GM21576 (cell line): ENCODE results near the gene AUTS2.

Experiments used
- ATAC-seq: cut with Tn5 transposase; IDR thresholded peaks from one replicate; pipeline ENCODE4 v1.9.1; 2021; ENCODE audit warnings: mild to moderate bottlenecking, moderate library complexity; ENCODE audit not compliant: unreplicated experiment

The AUTS2 gene

DNA sequence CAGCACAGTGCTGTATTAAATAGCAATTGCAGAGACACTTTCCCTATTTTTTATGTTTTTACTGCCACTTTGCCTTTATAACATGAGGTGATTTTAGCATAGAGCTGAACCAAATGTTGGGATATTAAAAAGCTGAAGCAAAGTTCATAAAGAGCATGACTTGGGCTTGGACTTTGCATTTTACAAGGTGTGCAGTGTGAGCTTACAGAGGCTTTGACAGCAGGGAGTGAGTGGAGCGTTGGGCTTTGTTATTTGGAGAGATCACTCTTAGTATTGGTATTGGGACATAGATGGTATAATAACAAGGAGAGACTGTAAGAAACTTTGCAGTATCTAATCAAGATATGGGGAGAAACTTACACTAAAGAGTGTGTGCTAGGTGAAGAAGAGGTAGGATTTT, 449.1 kb downstream of the AUTS2 start:
- no peak for ATAC-seq

DNA sequence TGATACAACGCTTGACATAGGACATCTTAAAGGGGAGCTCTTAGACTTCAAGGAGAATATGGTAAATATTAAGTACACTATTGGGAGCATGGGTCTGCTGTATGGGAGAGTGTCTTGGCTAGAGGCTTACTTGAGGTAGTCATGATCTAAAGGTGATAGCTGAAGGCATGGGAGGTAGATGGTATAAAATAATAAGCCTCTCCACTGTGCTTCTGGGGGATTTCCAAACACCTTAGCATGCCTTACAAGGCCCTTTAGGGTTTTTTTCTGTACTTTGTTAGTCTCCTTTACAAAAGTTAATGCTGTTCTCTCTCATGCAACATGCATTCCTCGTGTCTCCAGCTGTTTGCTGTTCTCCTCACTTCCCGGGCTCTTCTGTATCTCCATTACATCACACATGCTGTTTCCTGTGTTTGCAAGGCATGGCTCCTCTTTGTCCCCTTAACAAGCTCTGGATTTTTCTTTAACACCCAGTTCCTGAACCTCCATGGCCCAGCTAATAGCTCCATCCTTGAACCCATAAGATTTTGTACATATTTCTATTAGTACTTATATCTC, 449.7 kb downstream of the AUTS2 start:
- no peak for ATAC-seq

DNA sequence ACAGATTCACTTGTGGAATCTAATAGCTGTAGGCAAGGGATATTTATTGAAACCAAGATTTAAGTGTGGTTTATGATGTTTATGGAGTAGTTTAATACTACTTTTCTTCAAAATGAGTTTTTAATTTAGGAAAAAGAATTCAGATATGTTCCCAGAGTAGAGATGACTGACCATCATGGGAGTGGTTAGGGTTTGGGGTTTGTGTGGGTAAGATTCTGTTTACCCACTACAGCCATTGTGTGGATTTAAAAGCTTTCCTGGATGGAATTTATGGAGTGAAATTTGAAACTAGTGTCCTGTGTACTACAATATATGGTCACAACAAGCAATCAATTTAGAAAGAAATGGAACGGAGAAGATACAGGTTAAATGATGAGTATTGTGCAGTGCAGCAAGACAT, 453.5 kb downstream of the AUTS2 start:
- ATAC-seq: no peak

DNA sequence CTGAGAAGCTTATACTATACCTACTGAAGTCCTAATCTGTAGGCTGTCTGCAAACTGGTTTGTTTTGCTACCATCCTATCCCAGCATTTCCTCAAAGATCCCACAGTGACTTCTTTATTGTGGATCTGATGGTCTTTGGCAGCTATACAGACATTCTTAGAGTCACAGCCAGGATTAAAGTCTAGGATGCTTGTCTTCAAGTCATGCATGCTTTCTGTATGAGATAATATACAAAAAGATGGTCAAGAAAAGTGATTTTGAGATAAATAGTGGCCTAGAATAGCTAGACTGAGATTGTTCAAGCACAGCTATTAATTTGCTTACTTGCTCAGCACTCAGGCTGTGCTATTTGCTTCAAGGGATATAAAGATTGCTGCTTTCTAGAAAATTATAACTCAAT, 454.4 kb downstream of the AUTS2 start:
- ATAC-seq: no peak

DNA sequence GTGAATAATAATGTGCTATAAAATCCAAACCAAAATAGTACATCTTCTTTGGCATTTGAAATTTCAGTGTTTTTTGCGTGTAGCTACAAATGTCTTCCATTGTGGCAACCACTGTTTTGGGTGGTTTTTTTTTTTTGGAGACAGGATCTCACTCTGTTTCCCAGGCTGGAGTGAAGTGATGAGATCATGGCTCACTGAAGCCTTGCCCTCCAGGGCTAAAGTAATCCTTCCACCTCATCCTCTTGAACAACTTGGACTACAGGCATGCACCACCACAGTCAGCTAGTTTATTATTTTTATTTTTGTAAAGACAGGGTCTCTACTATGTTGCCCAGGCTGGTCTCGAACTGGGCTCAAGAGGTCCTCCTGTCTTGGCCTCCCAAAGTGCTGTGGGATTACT, 455.1 kb downstream of the AUTS2 start:
- ATAC-seq: no peak

DNA sequence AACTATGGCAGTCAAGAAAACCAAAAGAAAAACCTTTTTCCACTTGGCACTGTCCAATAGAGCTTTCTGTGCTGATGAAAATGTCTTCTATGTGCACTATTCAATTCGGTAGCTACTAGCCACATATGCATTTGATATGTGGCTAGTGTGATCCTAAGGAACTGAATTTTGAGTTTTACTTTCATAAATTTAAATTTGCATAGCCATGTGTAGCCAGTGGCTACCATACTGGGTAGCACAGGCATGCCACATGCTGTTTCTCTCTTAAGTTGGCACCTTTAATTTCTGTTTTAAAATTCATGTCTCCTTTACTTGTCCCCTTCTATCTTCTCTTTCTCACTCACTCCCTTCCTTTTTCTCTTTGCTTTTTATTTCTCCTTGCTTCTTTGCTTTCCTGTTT, 455.7 kb downstream of the AUTS2 start:
- no peak for ATAC-seq

DNA sequence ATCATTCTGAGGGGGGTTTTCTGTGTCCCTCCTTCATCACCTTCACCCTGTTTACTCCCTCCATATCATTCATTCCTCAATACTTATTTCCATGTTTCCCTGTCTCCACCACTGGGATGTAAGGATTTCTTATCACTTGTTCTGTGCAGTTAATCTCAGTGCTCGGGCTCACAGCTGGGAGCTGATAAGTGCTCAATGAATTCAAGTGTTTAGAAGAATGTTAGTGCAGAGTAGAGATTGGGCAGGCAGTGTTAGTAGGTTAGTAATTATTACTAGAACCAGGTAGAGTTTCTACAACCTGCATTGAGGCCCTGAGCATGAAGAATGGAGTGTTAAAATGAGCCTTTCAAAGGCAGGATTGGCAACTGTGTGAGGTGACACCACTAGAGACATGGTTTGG, 458.1 kb downstream of the AUTS2 start:
- ATAC-seq: no peak

DNA sequence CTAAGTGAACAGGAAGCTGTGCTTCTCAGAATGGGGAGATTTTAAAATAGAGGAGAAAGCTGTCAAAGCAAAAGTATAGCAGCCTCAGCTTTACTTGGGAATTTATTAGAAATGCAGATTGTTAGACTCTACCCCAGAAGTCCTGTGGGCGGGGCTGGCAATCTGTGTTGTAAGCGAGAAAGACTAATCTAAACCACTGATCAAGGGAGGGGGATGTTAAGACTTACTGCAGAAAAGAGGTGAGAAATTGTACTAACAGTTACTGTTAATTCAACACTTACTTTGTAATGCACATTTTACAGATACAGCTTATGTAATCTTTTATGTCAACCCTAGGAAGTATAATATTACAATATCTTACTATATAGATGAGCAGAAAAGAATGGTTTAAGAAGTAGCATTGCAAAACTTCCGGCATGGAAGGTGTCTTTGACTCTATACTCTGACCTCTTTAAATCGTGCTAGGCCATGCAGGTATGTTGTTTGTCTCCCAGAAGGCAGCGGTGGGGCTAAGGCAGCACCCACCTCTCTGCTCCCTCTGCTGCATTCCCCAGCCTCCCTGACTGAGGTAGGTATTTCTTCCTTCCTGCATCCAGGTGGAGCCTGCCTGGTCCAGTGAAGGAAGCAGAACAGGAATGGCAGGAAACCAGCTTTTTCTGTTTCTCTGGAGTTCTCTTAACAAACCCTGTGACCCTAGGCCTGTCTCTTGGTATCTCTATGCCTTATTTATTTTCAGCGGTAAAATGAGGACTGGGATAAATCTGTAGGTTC, 462.2 kb downstream of the AUTS2 start:
- ATAC-seq: no peak

DNA sequence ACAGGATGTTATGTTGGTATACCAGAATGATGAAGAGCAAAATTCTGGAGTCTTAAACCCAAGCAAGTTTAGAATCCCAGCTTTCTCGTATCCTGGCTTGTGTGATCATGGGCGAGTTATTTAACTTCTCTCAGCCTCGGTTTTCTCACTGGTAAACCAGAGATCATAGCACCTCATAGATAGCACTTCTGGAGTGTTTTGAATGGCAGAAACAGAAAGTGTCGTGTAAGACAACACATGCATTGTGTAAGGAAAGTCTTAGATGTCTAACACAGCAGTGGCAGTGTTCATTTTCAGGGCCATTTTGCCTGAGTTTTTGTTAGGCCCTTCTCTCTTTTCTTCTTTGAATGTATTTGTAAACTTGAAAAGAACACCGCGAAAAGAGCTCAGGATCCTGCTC, 465.1 kb downstream of the AUTS2 start:
- ATAC-seq: no peak

DNA sequence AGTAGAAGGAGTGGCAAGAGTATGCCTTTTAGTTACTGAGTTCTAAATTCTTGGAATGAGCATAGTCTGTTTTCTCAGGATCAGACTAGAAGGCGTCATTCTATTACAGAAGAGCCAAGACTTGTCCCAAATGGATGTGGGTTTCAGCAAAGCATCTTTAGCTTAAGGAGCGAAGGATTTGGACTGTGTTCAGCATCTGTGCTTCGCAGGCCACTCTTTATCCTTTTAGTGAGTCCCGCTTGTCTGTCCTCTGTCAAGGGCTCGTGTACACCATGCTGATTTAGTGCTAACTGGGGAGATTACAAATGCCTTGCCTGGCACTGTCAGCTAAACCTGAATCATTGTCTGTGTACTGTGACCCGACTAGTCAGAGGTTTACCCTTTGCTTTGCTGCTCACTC, 465.7 kb downstream of the AUTS2 start:
- no peak for ATAC-seq

DNA sequence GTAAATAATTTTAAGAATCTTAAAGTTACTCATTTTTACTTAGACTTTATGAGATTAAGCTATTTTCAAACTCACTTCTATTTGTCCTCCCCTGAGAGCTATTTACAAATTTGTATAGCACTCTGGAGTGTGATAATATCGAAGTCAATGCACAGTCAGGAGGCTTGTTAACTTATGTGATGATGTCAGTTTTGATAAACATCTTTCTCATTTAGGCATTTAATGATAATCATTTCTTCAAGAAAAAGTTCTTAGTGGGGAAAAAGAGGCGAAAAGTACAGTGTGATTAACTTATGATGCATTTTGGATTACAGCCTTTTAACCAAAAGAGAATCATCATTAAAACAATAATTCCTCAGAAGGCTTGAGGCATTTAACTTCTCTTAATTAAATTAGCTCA, 468.6 kb downstream of the AUTS2 start:
- no peak for ATAC-seq

DNA sequence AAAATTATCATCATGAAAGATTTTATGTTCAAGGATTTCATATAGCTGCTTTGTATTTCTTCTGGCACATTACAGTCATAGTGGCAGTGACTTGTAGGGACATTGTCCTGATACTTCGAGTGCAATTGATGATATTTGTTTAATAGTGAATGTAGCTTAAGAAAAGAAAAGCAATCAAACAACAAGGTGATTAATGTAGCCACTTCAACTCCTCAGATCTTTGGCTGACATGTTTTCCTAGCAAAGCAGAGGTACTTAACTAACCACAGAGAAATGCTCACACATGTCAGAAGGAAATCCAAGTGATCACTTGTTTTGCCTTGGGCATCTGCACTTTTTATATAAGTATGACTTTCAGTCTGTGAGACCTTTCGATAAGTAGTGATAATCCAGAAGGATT, 470.3 kb downstream of the AUTS2 start:
- ATAC-seq: no peak

DNA sequence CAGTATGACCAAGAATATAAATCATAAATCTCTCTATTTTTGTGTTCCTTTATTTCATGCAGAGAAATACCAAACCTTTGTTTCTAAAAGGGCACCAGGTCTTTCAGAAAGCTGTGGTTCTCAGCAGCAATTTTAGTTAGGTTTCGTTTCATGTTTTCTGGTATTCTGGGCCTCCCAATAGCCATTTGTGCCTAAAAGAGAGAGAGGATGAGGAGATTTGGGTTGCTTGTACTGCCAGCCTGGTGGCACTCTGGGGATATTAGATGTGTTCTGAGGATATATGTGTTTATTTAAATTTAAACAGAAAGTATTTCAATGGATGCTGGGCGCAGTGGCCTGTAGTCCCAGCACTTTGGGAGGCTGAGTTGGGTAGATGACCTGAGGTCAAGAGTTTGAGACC, 471.7 kb downstream of the AUTS2 start:
- no peak for ATAC-seq

DNA sequence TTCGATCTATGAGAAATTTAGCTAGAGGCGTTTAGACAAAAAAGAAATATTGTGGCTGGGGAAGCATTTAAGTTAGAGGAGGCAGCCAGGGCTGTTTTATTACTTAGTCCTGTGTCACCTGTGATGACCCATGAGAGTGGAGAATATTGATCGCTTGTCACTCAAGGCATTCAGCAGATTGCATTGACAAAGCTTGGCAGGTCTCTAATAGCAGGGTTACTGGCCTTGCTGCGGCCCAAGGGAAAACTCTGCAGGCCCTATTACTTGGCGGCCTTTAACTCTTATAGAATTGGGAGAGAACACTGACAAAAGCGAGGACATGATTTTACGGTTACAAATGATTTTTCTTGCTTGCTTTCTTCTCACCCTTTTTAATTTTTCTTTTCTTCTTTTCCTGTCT, 473.5 kb downstream of the AUTS2 start:
- no peak for ATAC-seq

DNA sequence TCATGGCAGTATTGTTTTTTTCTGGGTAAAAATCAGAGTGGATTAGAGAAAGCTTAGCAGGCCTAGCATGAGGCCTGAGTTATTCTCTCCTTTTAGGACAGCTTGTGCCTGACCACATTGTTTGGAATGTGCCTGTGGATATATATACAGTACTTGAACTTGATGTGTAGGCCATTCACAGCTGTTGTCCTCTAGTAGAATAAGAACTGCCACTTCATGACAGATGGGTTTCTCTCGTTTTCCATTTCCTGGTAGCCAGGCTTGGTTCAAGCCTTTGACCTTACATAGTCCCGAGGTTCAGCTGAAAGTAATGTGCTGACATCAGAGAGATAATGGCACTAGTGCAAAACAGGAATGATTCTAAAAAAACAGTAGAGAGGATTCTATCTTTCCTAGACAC, 473.9 kb downstream of the AUTS2 start:
- no peak for ATAC-seq

DNA sequence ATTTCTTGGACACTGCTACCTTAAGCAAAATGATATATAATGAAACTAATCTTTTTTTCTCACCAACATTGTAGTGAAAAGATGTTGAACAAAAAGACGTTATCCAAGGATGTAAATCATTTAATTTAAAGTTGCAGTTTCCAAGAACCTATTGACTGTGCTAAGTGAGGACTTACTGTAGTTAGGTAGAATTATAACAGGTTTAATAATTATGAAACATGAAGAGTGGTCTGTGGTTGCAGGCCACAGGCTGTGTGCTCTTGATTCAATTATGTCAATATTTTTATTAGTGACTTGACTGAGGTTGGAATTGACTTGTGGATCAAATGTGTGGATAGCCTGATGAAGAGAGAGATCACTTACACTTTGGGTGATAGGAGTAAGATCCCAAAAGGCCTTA, 478.1 kb downstream of the AUTS2 start:
- ATAC-seq: no peak

DNA sequence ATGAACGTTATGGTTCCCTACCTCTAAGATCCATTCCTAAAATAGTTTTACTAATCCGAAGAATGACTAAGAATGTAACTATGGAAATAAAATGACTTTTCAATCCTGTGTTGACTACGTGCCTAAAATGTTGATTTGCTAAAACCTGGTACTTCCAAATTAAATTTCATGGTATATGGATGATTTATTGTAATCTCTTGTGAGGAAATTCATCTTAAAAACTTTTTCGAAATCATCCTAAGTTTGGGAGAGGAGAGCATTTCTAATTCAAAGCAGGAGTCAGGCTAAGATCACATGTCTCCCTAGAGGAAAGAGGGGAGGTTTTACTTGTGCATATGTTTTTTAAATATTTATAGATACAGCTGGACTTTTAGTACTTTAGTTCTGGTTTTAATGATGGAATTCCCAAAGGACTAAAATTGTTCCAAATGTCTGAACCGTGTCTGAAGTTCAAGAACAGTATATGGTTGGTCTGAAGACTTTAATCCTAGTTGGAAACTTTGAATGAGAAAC, 483.9 kb downstream of the AUTS2 start:
- ATAC-seq: no peak

DNA sequence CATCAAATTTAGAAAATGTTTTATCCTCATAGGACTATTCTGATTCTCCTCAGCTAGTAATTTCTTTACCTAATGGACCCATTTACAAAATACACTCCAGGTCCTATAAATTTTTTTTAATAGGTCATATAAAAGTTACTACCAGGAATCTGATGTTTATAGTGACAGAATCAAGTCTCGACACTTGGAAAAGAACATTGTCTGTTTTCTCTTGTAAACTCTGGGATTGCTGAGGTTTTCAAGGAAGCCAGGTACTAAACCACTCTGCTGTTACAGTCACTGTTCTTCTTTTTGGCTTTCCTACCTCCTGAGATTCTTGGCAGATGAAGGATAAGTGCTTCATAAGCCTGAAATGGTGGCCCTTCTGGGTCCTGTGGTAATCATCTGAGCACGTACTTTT, 493.1 kb downstream of the AUTS2 start:
- no peak for ATAC-seq

DNA sequence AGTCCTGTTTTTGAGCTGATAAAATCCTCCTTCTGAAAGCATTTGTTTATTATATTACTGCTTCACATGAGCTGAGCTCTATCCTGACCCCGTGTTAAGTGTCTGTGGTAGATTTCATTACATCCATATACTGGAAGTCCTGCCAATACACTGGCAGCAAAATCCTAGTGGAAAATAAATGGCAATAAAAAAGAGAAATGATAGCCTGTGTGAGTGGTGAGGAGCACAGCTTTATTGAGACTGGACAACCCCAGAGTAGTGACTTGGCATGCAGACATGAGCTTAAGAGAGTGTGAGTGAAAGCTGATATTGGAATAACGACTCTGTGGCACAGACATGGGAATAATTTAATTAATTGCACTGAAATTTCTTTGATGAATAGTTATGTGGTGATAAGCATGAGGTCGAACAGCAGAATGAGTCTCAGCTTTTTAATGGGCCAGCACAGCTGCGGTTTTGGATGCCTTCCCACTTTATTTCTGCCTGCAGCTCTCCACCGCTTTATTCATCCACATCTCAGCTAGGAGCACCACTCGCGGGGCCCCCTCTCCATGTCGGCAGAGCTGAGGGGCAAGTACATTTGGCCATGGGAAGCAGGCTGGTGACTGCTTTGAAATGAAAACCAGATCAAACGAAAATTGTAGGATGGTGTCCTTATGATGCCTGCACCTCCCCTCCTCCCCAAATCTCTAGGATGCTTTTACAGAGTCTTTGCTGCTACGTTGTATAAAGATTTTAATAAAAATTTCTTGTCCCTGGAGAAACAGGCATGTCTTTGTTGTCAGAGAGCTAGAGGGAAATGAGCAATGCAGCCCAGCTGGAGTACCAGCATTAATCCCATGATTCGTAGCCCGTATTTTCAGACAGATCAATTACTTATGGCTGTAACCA, 494.3 kb downstream of the AUTS2 start:
- no peak for ATAC-seq

DNA sequence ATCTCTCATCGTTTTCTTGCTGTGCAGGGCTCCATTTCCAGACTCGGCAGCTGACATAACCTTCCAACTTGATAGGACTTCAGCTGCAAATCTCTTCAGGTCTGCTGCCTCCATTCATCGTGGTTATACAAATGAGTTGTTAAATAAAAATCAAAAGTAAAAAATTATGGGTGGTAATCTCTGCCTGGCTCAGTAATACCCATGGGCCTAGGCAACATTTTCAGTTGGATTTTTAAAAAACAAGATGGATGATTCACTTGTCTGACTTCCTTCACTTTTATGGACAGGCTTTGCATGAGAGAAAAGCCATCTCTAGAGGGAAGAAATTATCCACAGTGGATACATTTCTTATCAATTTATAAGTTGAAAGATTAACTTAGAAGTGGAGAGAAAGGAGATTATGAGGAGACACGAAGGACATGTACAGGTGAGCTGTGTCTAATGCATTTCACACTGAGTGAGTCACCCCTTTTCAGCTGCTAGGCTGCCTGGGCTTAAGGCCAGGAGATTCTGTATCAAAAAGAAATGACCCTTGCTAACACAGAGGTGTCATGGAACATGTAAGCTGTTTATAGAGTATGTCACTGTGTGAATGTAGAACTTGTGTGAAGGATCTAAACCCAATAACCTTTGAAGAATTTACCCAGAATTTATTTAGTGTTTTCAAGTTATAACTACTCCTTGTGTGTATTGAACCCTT, 495.1 kb downstream of the AUTS2 start:
- ATAC-seq: no peak

DNA sequence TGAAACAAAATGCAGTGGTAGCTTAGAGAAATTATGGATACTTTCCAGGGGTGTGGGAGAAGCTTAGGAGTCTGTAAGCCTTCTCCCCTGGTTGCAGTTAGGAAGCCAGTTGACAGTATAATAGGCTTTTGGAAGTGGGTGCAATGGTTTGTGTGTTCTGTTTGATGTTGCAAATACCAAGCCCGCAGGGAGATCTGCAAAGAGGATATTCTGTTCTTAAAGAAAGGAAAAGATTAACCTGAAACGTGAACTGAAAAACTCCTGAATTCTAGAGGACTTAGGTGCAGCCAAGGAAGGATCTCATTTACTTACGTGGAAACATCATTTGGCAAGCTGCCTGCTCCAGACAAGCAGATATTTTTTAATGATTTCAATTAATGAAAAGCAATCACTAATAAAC, 496.6 kb downstream of the AUTS2 start:
- ATAC-seq: no peak
